Measurements from ENCODE around the gene TOM1.

Gene TOM1

GRCh38 chr22:35324762-35325161, 25.1 kb downstream of the TOM1 start:
- DNase-seq: no peak

GRCh38 chr22:35325209-35325608, 25.5 kb downstream of the TOM1 start:
- DNase-seq: no peak

- DNase-seq: no peak
Observed at GRCh38 chr22:35326854-35327562, 27.3 kb downstream of the TOM1 start.

DNA sequence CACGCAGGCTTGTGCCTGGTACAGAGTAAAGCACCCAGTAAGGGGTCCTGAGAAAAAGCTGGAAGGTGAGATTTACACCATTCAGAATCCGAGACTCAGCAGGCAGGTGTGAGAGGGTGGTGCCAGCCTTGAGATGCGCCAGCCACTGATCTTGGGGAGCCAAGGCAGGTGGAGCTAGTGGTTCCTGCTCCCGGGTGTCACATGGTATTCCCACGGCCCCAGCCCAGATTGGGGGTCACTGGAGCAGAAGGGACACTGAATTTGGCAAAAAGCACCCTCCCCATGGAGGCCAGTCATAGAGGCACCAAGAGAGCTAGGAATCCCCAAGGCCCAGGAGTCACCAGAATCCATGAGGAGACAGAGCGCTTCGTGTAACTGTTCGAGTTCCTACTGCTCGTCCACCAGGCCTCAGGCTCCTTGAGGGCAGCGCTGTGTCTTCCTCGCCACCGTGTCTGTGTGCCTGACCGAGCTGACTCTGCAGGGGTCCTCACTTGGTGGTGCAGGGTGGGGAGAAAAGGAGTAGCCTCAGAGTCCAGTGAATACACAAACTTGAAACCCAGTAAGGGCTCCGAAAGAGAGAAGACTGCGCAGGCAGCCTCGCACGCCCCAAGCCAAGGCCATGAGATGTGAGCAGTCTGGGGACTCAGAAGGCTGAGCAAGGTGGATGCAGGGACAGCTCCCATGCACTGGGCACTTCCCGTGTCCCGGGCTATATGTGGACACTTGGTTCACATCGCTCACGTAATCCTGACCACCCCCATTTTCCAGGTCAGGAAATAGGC, 28.2 kb downstream of the TOM1 start:
- DNase-seq: no peak

- no peak for DNase-seq
Observed at GRCh38 chr22:35328472-35328885, 28.8 kb downstream of the TOM1 start.

DNA sequence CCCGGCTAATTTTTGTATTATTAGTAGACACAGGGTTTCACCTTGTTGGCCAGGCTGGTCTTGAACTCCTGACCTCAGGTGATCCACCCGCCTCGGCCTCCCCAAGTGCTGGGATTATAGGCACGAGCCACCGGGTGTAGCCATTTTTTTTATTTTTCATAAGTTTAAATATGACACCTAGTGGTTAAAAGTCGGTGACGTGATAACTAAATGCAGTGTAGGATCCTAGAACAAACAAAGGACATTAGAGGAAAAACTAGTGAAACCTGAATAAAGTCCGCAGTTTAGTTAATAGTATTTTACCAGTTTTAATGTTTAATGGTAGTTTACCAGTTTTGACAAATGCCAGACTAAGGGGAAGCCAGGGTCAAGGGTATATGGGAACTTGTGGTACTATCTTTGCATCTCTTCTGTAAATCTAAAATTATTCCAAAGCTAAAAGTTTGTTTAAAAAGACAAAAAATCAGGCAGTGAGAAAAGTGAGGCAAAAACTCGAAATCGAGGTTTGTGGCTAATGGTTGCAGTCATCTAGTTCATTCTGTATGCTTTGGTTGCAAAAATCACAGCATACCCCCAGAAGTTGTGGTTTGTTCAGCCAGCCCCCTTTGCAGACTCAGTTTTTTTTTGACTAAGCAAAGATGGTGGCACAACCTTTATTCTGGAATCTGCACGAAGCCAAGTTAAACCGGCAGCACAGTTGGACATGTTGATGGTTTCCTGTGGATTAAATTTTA, 29.6 kb downstream of the TOM1 start:
- peak; percentile 72 for DNase-seq

DNA sequence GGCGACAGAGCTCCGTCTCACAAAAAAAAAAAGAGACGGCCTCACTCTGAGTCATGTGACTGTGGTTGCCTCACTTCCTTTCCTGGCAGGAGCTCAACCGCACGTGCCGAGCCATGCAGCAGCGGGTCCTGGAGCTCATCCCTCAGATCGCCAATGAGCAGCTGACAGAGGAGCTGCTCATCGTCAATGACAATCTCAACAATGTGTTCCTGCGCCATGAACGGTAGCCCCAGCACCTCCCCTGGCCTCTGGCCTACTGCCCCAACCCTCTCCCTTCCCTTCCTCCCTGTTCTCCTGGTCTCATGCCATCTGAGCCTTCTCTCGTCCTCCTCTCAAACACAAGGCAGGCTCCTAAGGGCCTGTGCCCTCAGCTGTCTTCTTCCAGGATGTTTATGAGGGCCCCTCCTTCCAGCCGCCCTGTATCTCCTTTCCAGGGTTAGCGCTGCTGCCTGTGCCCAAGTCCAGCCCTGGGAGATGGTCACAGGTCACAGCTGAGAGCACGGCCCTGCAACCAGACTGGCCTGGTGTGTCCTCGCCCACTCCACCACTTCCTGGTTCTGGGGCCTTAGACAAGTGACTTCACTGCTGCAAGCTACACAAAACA, 30.7 kb downstream of the TOM1 start:
- peak; percentile 92 for DNase-seq

DNA sequence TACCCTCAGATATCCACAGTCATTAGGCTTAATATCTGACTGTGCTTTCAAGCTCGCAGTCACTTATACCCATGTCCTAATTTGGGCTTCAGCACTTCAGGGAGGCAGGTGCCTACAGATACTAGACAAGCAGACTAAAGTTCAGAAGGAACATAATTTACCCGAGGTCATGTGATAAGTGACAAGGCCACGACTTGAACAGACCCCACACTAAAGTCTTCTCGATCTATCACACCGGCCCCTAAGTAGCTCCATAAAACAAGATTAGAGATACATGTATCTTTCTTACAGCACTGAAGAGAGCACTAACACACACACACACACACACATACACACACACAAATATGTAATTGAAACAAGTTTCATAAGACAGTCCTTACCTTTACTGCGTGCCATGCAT, 32.6 kb downstream of the TOM1 start:
- no peak for DNase-seq

DNA sequence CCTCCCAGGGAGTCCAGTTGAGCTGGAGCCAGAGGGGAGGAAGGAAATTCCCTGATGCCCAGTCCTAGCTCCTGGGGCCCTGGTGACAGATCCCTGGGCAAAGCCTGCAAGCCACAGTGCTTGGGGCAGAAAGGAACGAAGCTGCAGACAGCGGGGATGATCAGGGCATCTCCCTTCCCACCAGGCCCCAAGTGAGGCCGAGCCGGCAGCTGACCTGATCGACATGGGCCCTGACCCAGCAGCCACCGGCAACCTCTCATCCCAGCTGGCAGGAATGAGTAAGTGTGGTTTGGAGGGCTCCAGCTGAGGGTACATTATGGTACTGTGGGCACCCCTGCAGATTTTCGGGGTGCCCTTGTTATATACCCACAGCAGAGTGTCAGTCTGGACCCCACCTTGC, 33.5 kb downstream of the TOM1 start:
- no peak for DNase-seq

DNA sequence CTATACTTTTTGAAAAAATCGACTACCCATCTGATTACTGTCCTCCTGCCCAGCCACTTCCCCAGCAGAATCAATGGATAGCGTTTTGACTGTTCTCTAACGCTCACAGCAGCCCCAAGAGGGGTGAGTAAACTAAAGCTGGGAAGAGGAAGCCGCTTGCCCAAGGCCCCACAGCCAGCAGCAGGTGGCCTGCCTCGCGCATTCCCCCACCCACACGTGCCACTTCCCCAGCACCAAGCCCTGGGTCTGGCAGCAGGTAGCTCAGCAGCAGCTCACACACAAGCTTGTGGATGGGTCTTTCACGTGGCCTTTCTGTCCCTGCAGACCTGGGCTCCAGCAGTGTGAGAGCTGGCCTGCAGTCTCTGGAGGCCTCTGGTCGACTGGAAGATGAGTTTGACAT, 34.3 kb downstream of the TOM1 start:
- DNase-seq: peak; percentile 62

DNA sequence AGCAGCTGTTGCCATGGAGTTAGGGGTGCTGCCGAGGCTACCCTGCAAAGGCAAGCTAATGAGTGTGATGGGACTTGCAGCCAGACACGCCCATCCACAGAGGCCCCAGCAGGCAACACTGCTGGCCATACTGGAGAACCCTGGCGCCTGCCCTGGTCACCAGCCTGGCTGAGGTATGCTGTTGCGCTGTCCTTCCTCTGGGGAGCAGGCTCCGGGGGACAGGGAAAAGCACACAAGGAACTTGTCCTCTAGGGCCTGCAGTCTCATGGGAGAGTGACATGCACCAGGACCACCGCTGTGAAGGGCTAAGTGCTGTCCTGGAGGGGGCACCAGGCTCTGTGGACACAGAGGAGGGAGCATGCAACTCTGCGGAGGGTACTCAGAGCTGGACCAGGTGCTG, 35.8 kb downstream of the TOM1 start:
- no peak for DNase-seq

- peak; percentile 50 for DNase-seq
Observed at GRCh38 chr22:35335936-35336781, 36.5 kb downstream of the TOM1 start.

DNA sequence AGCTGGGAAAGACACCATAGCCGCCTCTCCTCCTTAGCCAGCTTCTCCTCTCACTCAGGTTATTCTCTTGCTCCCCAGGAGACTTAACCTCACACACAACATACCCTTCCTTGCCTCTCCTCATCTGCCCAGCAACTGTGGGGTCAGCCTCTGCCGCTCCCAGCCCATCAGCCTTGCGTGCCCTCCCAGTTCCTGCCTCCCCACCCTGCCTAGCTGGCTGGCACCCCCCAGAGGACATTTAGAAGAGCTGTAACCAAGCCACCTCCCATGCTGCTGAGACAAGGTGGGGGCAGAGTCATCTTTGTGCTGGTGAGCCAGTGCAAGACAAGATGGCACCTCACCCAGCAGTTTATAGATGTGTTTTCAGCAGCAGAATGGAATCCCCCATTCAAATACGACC, 38.2 kb downstream of the TOM1 start:
- peak; percentile 42 for DNase-seq

DNA sequence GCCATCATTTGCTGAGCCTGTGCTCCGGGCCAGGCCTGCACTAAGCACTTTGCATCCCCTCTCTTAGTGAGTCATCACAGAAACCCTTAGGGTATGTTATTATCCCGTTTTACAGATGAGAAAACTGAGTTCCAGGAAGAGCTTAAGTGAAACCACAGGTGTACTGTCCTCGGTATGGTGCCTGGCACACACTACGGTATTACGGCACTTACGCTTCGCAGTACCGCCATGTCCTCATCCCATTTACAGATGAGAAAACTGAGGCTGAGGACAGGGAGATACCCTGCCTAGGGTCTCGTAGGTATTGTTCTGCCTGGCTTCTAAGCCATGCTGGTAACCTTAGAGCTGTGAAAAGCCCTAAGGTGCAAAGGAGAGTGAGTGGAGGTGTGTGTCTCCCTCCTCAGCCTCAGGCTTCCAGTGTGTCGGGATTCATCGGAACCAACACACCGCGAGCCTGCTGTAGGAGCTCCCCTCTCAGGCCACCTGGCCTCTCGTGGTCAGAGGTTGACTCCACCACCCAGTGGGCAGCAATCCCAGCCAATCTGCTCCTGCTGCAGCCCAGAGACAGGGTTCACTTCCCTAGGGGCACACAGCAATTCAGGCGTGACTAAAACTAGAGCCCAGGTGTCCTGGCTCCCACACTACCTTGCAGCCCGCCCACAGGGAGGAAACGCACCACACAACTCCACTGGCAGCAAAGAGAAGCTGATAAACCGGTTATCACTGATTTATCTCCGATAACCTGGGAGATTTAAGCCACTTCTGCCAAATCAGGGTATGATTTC, 41.6 kb downstream of the TOM1 start:
- no peak for DNase-seq

DNA sequence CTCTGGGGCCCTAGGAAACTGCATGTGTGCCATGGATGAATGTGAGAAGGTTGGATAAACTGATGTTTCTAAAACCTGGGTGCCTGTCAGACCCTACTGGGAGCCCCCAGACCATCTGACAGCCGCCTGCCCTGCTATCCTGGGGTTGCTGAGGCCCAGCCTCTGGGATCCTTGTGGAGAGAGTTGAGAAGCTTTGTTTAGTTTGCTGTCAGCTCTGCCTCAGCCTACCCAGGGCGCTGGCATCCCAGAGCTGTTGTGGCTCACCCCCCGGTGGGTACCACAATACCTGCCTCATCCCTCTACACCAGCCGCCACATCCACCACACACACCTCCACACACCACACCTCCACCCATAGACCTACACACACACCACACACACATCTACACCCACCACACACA, 42.7 kb downstream of the TOM1 start:
- no peak for DNase-seq

DNA sequence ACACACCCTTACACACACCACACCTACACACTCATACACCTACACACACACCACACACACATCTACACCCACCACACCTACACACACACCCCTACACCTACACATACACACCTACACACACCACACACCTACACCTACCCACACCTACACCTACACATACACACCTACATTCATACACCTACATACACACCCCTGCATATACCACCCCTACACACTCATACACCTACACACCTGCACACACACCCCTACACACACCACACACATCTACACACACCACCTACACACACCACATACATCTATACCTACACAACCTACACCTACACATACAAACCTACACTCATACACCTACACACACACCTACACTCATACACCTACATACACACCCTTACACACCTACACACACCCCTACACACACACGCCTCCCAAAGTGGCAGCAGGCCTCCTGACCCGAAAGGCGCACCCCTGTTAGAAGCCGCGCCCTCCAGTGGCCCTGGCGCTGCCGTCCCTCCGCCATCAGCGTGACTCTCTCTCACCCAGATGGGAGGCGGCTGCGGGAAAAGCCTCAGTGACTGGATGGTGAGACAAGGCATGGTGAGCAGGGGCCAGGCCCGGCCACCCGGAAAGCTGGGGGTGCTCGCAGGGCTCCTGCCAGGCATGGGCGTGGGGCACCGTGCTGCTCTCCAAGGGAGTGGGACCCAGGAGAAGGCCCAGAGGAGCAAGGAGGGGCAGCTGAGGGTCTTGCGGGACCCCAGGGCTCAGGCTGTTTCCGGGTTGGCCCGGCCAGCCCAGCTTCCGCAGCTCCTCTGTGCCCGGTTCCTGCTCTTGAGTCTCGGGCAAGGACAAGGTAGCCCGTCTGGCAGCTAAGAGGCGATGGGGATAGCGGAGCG, 44.2 kb downstream of the TOM1 start:
- DNase-seq: no peak

DNA sequence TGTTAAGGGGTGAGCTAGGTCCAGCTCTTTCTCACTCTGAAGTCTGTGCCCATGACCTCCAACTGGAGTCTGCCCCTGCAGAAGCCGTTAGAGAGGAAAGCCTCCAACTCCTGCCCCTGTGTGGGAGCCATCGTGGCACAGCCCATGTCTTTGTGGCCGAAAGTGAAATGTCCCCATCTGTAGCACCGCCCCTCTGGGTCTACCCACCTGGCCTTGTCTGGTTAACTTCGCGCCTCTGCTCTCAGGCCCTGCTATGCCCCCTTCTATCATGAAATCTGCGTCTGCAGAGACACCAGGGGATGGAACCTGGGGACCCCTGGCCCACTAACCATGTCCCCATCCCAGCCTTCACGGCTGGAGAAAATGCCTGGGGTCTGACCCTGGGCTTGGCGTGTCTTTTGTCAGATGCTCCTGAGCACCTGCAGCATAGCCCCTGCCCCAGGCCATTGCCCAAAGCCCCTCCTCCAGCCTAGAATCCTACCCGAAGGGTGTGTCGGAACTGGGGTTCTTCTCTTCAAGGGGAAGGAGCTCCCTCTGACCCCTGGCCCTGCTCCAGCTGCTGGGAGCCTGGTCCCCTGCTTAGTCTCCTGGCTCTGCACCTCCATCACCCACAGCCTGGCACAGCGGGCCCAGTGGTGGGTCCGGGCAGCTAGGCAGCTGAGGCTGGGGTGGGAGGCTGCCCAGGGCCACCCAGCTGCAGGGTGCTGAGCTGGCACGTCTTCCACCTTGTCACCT, 45.4 kb downstream of the TOM1 start:
- DNase-seq: no peak

DNA sequence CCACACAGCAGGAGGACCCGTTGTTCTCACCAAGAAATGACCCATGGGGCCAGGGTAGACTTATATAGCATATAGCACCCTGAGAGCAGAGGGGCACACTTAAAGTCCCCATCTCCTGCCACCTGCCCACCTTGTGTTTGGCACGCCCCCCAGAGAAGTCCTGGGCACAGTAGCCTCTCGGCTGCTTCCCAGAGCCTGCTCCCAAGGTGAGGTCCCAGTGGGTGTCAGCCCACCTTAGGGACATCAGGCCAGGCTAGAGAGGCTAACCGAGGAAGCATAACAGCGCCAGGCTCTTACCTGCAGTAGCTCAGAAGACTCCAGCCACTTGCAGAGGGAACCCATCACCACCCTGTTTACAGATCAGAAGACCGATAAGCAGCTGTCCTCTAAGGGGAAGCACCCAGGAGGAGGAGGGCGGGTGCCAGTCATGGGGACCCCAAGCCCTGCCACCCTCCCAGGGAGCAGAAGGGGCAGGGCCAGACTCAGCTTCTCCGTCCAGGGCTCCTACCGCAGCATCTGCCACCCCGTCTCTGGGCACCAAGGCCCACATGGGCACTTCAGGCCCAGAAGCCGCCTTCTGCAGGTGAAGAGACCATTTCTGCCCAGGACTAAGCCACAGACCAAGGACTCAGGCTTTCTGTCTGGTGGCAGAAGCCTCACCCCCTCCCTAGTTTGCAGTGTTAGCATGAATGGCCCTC, 46.3 kb downstream of the TOM1 start:
- no peak for DNase-seq

DNA sequence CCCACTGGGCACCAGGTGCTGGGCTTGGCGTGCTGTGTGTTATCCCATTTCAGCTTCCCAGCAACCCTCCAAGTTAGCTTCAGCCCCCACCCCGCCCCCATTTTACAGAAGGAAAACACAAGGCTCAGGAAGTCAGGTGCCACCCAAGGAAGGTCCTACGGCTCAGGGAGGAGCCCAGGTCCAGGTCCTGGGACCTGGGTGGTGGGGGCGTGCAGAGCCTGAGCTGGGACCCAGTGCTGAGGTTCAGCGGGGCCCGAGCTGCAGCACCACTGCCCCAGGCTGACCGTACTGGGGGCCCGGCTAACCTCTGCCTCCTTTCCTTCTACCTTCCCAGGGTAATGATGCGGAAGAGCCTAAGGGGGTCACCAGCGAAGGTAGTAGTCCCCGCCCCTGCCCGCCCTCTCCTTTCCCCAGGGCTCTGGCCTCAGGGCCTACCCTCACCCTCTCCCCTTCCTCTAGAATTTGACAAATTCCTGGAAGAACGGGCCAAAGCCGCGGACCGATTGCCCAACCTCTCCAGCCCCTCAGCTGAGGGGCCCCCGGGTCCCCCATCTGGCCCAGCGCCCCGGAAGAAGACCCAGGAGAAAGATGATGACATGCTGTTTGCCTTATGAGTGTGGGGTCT, 47.0 kb downstream of the TOM1 start:
- no peak for DNase-seq
